Parathyroid adenoma (tissue), 2 donors: ENCODE results near the gene GRIK4.

Source experiments
- H2AFZ ChIP-seq: fragments of 300-600 bp; sonication (generic); one replicate; pipeline ENCODE4 v1.7.0; 2017; ENCODE audit warnings: antibody characterized with exemption, mild to moderate bottlenecking
- H3K27ac ChIP-seq: fragments of 300-600 bp; sonication (generic); one replicate; pipeline ENCODE4 v1.7.0; 2017
- H3K27me3 ChIP-seq: fragments of 300-600 bp; sonication (generic); one replicate; pipeline ENCODE4 v1.7.0; 2017; ENCODE audit warnings: low read length; ENCODE audit not compliant: control insufficient read depth, insufficient read depth
- H3K36me3 ChIP-seq: fragments of 300-600 bp; sonication (generic); one replicate; pipeline ENCODE4 v1.7.0; 2017; ENCODE audit warnings: low read length; ENCODE audit not compliant: control insufficient read depth, insufficient read depth
- H3K4me1 ChIP-seq: fragments of 300-600 bp; sonication (generic); one replicate; pipeline ENCODE4 v1.7.0; 2017; ENCODE audit warnings: control low read depth
- H3K4me2 ChIP-seq: fragments of 300-600 bp; sonication (generic); one replicate; pipeline ENCODE4 v1.7.0; 2017; ENCODE audit warnings: low read length
- H3K4me3 ChIP-seq: fragments of 300-600 bp; sonication (generic); one replicate; pipeline ENCODE4 v1.7.0; 2017; ENCODE audit warnings: low read depth, low read length
- H3K79me2 ChIP-seq: fragments of 300-600 bp; sonication (generic); one replicate; pipeline ENCODE4 v1.7.0; 2017; ENCODE audit warnings: control low read depth
- H3K9ac ChIP-seq: fragments of 300-600 bp; sonication (generic); one replicate; pipeline ENCODE4 v1.7.0; 2017; ENCODE audit warnings: mild to moderate bottlenecking
- H3K9me3 ChIP-seq: fragments of 300-600 bp; sonication (generic); one replicate; pipeline ENCODE4 v1.7.0; 2017; ENCODE audit warnings: low read length; ENCODE audit not compliant: control insufficient read depth
- TF ChIP-seq, protein P1 (sequence below): fragments of 300-600 bp; sonication (generic); IDR thresholded peaks from one replicate; pipeline ENCODE4 v1.7.0; 2017; ENCODE audit warnings: antibody characterized with exemption, mild to moderate bottlenecking
- donor health status: primary hyperparathyroidism.

GRIK4 gene

GRCh38 chr11:120652705-120653335 lies 141.3 kb downstream of the GRIK4 start:
- Histone ChIP-seq H3K9ac (no peak overlapping the region), H3K36me3 (no peaks in the 10 kb centered on the region), H3K79me2 (no peaks in the 10 kb centered on the region), H3K4me1 (no peaks in the 10 kb centered on the region), H3K27me3 (no peaks in the 10 kb centered on the region), H3K9me3 (no peaks in the 10 kb centered on the region), H3K4me3 (no peak overlapping the region), H2AFZ (no peak overlapping the region), H3K4me2 (no peak overlapping the region), H3K27ac (no peak overlapping the region)
- TF ChIP-seq, protein P1, sequence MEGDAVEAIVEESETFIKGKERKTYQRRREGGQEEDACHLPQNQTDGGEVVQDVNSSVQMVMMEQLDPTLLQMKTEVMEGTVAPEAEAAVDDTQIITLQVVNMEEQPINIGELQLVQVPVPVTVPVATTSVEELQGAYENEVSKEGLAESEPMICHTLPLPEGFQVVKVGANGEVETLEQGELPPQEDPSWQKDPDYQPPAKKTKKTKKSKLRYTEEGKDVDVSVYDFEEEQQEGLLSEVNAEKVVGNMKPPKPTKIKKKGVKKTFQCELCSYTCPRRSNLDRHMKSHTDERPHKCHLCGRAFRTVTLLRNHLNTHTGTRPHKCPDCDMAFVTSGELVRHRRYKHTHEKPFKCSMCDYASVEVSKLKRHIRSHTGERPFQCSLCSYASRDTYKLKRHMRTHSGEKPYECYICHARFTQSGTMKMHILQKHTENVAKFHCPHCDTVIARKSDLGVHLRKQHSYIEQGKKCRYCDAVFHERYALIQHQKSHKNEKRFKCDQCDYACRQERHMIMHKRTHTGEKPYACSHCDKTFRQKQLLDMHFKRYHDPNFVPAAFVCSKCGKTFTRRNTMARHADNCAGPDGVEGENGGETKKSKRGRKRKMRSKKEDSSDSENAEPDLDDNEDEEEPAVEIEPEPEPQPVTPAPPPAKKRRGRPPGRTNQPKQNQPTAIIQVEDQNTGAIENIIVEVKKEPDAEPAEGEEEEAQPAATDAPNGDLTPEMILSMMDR, result no peak

DNA sequence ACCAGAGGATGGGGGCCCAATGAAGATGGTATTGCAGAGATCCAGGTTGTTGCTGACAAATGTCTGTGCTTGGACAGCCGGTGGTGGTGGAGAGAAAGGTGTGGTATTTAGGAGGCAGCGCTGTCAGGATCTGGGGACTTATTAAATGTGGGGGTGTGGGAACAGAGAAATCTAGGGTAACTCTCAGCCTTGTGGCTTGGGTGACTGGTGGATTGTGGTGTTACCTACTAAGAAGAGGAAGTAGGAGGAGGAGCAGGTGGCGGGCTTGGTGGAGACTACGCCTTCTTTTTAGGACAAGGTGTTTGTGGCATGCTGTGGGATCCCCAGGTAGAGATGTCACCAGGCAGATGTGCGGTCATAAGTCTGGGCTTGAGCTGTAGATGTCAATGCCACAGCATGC lies 144.0 kb downstream of the GRIK4 start:
- Histone ChIP-seq H3K9me3 (no peaks in the 10 kb centered on the region), H3K36me3 (no peaks in the 10 kb centered on the region), H3K9ac (no peak overlapping the region), H2AFZ (no peak overlapping the region), H3K4me3 (no peak overlapping the region), H3K4me2 (no peak overlapping the region), H3K79me2 (no peaks in the 10 kb centered on the region), H3K27ac (no peak overlapping the region), H3K27me3 (no peaks in the 10 kb centered on the region), H3K4me1 (no peaks in the 10 kb centered on the region)
- TF ChIP-seq, protein P1, result no peak

GRCh38 chr11:120657306-120658070 lies 145.9 kb downstream of the GRIK4 start:
- Histone ChIP-seq H3K36me3 (no peaks in the 10 kb centered on the region), H3K4me1 (no peaks in the 10 kb centered on the region), H3K9me3 (no peaks in the 10 kb centered on the region), H3K27me3 (no peaks in the 10 kb centered on the region), H3K4me3 (no peak overlapping the region), H3K79me2 (no peaks in the 10 kb centered on the region), H3K9ac (no peak overlapping the region), H3K4me2 (no peak overlapping the region), H3K27ac (no peak overlapping the region), H2AFZ (no peak overlapping the region)
- TF ChIP-seq, protein P1, result no peak

- Histone ChIP-seq H3K79me2 (no peaks in the 10 kb centered on the region), H3K9me3 (no peaks in the 10 kb centered on the region), H3K4me3 (no peak overlapping the region), H3K27me3 (no peaks in the 10 kb centered on the region), H2AFZ (no peak overlapping the region), H3K4me2 (no peak overlapping the region), H3K36me3 (no peaks in the 10 kb centered on the region), H3K27ac (no peak overlapping the region), H3K4me1 (no peaks in the 10 kb centered on the region), H3K9ac (no peak overlapping the region)
- TF ChIP-seq, protein P1, result no peak
These were observed 146.5 kb downstream of the GRIK4 start for GRCh38 chr11:120658071-120658423.

- no peaks in the 10 kb centered on the region for H3K79me2 ChIP-seq
- H3K9me3 ChIP-seq, result no peaks in the 10 kb centered on the region
- no peak overlapping the region for H3K4me2 ChIP-seq
- H3K4me3 ChIP-seq, result no peak overlapping the region
- no peak overlapping the region for H3K9ac ChIP-seq
- no peaks in the 10 kb centered on the region for H3K4me1 ChIP-seq
- TF ChIP-seq, protein P1, result no peak
- no peaks in the 10 kb centered on the region for H3K36me3 ChIP-seq
- no peaks in the 10 kb centered on the region for H3K27me3 ChIP-seq
- H3K27ac ChIP-seq, result no peak overlapping the region
- no peak overlapping the region for H2AFZ ChIP-seq
These were observed 147.5 kb downstream of the GRIK4 start for GRCh38 chr11:120659076-120659475.
